ENCODE measurements around the gene GPAM. TPM values are rescaled to one million over a fixed set of nuclear protein-coding genes. Genes with fewer than 3 reads are reported as not detected.
A peak's percentile ranks its signal among the peaks of the same experiment; 100 is the strongest.

GPAM gene
- total and polyA plus RNA-seq, 4 donors: 35.5 to 214 (median 147) TPM

GRCh38 chr10:112185959-112186358 lies 2.4 kb upstream of the GPAM start (continued):
- TF ChIP-seq ATF3 (IDR thresholded peaks at IDR 0.05) (no peak), TAF1 (conservative IDR thresholded peaks at IDR 0.05) (no peak), GABPA (IDR thresholded peaks at IDR 0.05 in 1 of 2, conservative IDR thresholded peaks at IDR 0.05 in 1 of 2) (no peak), ZBTB33 (IDR thresholded peaks at IDR 0.05) (no peak)

- Histone ChIP-seq H3K27ac (ENCODE audit: low read depth in 1 of 2, low read length in 2 of 2) (peak overlapping the region; percentile 23 to 82), H3K9me3 (ENCODE audit: control insufficient read depth in 4 of 4, low read length in 3 of 4) (no peaks in the 10 kb centered on the region), H3K27me3 (ENCODE audit: control insufficient read depth in 4 of 4, insufficient read depth in 4 of 4, low read length in 3 of 4) (no peaks in the 10 kb centered on the region), H3K36me3 (ENCODE audit: control insufficient read depth in 4 of 4, insufficient read depth in 3 of 4, low read depth in 1 of 4, low read length in 3 of 4) (peaks cover 1 to 15% (median 8%) of the 10 kb centered on the region in 4 donors), H3K4me3 (ENCODE audit: low read depth in 1 of 3, low read length in 3 of 3) (no peak overlapping the region), H3K9ac (ENCODE audit: low read depth in 1 of 2, low read length in 2 of 2) (no peak overlapping the region), H3K4me1 (ENCODE audit: control insufficient read depth in 4 of 4, insufficient read depth in 4 of 4, low read length in 3 of 4) (peaks cover 5 to 70% (median 35%) of the 10 kb centered on the region in 4 donors)
- TF ChIP-seq YY1 (IDR thresholded peaks at IDR 0.05) (no peak), MAX (IDR thresholded peaks at IDR 0.05) (no peak), FOXA1 (IDR thresholded peaks at IDR 0.05) (no peak), RAD21 (IDR thresholded peaks at IDR 0.05) (no peak), ZBTB33 (IDR thresholded peaks at IDR 0.05) (no peak), SP1 (IDR thresholded peaks at IDR 0.05) (no peak), RXRA (IDR thresholded peaks at IDR 0.05) (no peak), HNF4A (conservative IDR thresholded peaks at IDR 0.05) (no peak), REST (IDR thresholded peaks at IDR 0.05) (no peak), JUND (IDR thresholded peaks at IDR 0.05) (no peak), EGR1 (IDR thresholded peaks at IDR 0.05; ENCODE audit: low read depth in 2 of 2) (no peak), ATF3 (IDR thresholded peaks at IDR 0.05) (no peak), FOXA2 (IDR thresholded peaks at IDR 0.05) (no peak), TAF1 (conservative IDR thresholded peaks at IDR 0.05) (no peak), GABPA (IDR thresholded peaks at IDR 0.05 in 1 of 2, conservative IDR thresholded peaks at IDR 0.05 in 1 of 2) (no peak), HNF4G (IDR thresholded peaks at IDR 0.05) (no peak), CTCF (IDR thresholded peaks at IDR 0.05; ENCODE audit: low read depth, low read length, missing input control) (no peak)
- 24% methylated on average over 2 of the region's 2 CpGs for WGBS
- no peak for DNase-seq (ENCODE audit: low spot score)
Measured at GRCh38 chr10:112184379-112184778, 814 bp upstream of the GPAM start.

Data from liver (tissue), 9 donors.